ENCODE results near the gene DBN1.

DNA sequence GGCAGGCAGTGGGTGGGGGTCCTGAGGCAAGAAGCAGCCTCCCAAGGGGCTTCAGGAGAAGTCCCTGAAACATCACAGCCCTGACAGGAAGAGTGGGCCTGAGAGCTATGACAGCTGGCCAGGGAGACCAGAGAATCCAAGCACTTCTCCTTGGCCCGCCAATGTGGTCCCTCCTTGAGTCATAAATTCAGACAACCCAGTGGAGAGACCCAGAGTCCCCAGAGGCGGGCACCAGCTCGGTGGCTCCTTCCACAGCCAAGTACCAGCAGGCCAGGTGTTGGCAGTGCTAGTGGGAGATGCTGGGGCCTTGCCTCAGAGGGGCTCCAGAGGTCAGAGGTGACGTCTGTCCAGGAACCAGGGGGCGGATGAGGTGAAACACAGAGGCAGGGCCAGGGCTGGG lies 37.7 kb upstream of the DBN1 start:
- TF ChIP-seq CTCF (conservative IDR thresholded peaks at IDR 0.05; ENCODE audit: low read depth, low read length), result no peak
- TF ChIP-seq EZH2 (IDR thresholded peaks at IDR 0.05; ENCODE audit: borderline replicate concordance, low read depth, low read length, poor library complexity, severe bottlenecking), result no peak

Measured in A673 (cell line).